Measurements from ENCODE around the gene JUNB. TPM values are rescaled to one million over a fixed set of nuclear protein-coding genes. Genes with fewer than 3 reads are reported as not detected.

Gene JUNB
- total RNA-seq, 3 donors from 2014 or later, result 170 to 191 (median 191) TPM

DNA sequence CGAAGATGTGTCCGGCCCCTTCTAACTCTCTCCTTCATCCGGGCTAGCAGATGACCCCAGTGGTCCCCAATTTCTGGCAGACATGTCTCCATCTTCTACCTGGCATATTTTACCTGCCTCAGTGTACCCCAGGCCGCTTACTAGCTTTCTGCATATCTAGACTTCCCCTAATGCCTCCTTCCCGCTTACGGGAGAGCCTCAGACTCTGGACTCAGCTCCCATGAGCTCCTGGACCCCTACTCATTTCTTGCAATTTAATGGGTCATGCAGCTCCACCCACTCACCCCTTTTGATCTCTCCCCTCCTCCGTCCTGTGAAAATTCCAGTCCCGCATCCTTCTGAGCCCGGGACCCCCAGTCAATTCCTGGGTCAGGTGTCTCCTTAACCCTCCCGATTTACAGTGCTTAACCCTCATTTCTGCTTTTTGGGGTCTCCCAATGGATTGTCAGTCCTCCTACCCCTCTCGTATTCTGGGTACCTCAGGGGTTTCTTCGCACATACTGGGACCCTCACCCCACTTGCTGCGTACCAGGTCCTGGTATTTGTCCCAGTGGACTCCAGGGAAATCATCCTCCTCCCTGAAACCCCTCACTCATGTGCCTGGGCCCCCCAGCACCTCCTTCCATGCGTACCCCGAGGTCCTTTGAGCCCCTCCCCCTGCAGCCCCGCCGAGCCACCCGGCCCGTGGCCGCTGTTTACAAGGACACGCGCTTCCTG is 500 bp upstream of the JUNB start:
- H3K9me3 ChIP-seq, result no peaks in the 10 kb centered on the region
- ATAC-seq, result no peak
- peak overlapping the region; percentile 83 for H3K4me3 ChIP-seq
- H3K36me3 ChIP-seq (ENCODE audit: low read depth), result no peaks in the 10 kb centered on the region
- TF ChIP-seq, protein P1, sequence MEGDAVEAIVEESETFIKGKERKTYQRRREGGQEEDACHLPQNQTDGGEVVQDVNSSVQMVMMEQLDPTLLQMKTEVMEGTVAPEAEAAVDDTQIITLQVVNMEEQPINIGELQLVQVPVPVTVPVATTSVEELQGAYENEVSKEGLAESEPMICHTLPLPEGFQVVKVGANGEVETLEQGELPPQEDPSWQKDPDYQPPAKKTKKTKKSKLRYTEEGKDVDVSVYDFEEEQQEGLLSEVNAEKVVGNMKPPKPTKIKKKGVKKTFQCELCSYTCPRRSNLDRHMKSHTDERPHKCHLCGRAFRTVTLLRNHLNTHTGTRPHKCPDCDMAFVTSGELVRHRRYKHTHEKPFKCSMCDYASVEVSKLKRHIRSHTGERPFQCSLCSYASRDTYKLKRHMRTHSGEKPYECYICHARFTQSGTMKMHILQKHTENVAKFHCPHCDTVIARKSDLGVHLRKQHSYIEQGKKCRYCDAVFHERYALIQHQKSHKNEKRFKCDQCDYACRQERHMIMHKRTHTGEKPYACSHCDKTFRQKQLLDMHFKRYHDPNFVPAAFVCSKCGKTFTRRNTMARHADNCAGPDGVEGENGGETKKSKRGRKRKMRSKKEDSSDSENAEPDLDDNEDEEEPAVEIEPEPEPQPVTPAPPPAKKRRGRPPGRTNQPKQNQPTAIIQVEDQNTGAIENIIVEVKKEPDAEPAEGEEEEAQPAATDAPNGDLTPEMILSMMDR (IDR thresholded peaks at IDR 0.05), result no peak
- intact Hi-C loops (cut with DNase I, micrococcal nuclease), result no loop called here
- H3K4me1 ChIP-seq (ENCODE audit: low read depth), result peaks cover 46% of the 10 kb centered on the region
- peak; percentile 46 to 55 (median 47) for DNase-seq

DNA sequence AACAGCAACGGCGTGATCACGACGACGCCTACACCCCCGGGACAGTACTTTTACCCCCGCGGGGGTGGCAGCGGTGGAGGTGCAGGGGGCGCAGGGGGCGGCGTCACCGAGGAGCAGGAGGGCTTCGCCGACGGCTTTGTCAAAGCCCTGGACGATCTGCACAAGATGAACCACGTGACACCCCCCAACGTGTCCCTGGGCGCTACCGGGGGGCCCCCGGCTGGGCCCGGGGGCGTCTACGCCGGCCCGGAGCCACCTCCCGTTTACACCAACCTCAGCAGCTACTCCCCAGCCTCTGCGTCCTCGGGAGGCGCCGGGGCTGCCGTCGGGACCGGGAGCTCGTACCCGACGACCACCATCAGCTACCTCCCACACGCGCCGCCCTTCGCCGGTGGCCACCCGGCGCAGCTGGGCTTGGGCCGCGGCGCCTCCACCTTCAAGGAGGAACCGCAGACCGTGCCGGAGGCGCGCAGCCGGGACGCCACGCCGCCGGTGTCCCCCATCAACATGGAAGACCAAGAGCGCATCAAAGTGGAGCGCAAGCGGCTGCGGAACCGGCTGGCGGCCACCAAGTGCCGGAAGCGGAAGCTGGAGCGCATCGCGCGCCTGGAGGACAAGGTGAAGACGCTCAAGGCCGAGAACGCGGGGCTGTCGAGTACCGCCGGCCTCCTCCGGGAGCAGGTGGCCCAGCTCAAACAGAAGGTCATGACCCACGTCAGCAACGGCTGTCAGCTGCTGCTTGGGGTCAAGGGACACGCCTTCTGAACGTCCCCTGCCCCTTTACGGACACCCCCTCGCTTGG is 966 bp downstream of the JUNB start:
- Histone ChIP-seq H3K4me3 (peak overlapping the region; percentile 83), H3K36me3 (ENCODE audit: low read depth) (no peaks in the 10 kb centered on the region), H3K9me3 (no peaks in the 10 kb centered on the region), H3K4me1 (ENCODE audit: low read depth) (peaks cover 42% of the 10 kb centered on the region)
- ATAC-seq (no peak), DNase-seq (peak; percentile 79 to 92 (median 86))
- TF ChIP-seq, protein P1 (IDR thresholded peaks at IDR 0.05), result no peak
- intact Hi-C loops (cut with DNase I, micrococcal nuclease), result no loop called here

DNA sequence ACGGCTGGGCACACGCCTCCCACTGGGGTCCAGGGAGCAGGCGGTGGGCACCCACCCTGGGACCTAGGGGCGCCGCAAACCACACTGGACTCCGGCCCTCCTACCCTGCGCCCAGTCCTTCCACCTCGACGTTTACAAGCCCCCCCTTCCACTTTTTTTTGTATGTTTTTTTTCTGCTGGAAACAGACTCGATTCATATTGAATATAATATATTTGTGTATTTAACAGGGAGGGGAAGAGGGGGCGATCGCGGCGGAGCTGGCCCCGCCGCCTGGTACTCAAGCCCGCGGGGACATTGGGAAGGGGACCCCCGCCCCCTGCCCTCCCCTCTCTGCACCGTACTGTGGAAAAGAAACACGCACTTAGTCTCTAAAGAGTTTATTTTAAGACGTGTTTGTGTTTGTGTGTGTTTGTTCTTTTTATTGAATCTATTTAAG is 1.6 kb downstream of the JUNB start:
- no peak for ATAC-seq
- intact Hi-C loops (cut with DNase I, micrococcal nuclease), result no loop called here
- no peaks in the 10 kb centered on the region for H3K9me3 ChIP-seq
- TF ChIP-seq, protein P1 (IDR thresholded peaks at IDR 0.05), result no peak
- H3K4me3 ChIP-seq, result peak overlapping the region; percentile 83
- DNase-seq, result peak; percentile 57 to 67 (median 59)
- peaks cover 35% of the 10 kb centered on the region for H3K4me1 ChIP-seq (ENCODE audit: low read depth)
- no peaks in the 10 kb centered on the region for H3K36me3 ChIP-seq (ENCODE audit: low read depth)

DNA sequence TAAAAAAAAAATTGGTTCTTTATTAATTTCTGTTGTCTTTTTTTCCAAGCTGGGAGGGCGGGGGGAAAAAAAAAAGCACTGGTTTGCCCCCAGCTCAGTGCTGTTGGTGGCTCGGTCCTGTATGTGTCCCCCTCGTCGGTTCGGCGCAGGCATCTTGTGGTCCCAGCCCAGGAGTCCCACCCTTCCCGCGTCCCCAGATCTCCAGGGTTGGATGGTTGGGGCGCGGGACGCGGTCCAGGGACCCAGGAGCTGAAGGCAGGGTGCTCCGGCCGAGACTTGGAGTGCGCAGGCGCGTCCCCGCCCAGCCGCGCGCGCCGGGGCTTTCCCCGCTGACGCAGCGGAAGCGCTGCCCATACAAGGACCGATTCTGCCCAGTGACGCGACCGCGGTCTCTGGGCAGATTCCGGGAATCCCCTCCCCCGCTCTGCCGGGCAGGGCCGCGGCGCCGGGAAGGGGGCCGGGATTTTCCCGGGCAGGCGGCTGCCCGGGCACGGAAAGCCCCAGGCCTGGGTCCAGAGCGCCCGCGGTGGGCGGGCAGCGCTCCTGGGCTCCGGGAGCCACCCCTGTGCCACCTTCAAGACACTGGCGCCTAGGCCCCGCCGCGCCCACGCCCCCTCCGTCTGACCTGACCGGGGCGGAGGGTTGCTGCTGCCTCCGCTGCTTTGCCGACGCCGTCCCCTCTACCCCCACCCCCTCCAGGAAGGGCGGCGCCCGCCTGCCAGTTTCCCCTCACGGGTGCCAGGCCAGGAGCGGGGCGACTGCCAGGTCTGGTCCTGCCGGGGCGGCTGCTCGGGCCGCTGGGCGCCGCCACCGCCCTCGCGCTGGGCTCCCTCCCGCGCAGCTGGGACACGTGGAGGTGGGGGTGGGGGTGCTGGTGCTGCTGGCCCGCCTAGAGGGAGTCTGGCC is 2.3 kb downstream of the JUNB start:
- TF ChIP-seq, protein P1 (IDR thresholded peaks at IDR 0.05), result no peak
- intact Hi-C loops (cut with DNase I, micrococcal nuclease), result no loop called here
- Histone ChIP-seq H3K36me3 (ENCODE audit: low read depth) (no peaks in the 10 kb centered on the region), H3K4me3 (peak overlapping the region; percentile 83), H3K9me3 (no peaks in the 10 kb centered on the region), H3K4me1 (ENCODE audit: low read depth) (peaks cover 29% of the 10 kb centered on the region)
- DNase-seq, result peak; percentile 95 to 96 (median 96)
- peak; percentile 47 for ATAC-seq

DNA sequence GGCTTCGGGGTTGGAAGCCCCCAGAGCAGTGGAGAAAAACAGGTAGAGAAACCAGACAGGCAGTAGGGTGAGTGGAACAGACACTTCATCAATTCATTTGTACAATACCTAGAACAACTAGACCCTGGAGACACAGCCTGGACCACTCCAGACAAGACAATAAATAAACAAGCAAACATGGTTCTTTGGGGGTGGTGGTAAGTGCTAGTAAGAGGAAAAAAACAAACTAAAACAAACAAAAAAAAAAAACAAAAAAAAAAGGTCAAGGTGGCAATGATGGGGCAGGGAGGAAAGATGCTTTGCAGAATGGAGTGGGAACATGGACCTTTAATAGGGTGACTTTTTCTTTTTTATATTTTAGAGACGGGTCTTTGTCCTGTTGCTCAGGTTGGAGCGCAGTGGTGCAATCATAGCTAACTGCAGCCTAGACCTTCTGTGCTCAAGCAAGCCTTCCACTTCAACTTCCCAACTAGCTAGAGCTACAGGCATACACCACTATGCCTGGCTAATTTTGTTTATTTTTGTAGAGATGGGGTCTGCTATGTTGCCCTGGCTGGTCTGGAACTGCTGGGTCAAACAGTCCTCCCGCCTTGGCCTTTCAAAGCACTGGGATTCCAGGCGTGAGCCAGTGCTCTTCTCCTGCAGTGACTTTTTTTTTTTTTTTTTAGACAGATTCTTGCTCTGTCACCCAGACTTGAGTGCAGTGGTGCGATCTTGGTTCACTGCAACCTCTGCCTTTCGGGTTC is 3.1 kb downstream of the JUNB start:
- DNase-seq (no peak), ATAC-seq (no peak)
- Histone ChIP-seq H3K36me3 (ENCODE audit: low read depth) (no peaks in the 10 kb centered on the region), H3K4me3 (peak overlapping the region; percentile 83), H3K4me1 (ENCODE audit: low read depth) (peaks cover 26% of the 10 kb centered on the region), H3K9me3 (no peaks in the 10 kb centered on the region)
- intact Hi-C loops (cut with DNase I, micrococcal nuclease), result no loop called here
- TF ChIP-seq, protein P1 (IDR thresholded peaks at IDR 0.05), result no peak
